DOHH2 (cell line): Measurements from ENCODE around the gene LRRC4C.

Experiments used
- H3F3A ChIP-seq: fragments of 200-600 bp; sonication (generic), shearing (Covaris generic); 2 replicates; pipeline ENCODE4 v1.6.0; 2016; ENCODE audit warnings: antibody characterized with exemption, mild to moderate bottlenecking; ENCODE audit not compliant: control insufficient read depth, insufficient read depth
- H3K27ac ChIP-seq: fragments of 200-600 bp; sonication (generic); 2 replicates; pipeline ENCODE4 v1.5.1; 2014; ENCODE audit warnings: low read depth, mild to moderate bottlenecking, low read length, moderate library complexity
- H3K27me3 ChIP-seq: fragments of 200-600 bp; sonication (generic); 2 replicates; pipeline ENCODE4 v1.6.1; 2014; ENCODE audit warnings: mild to moderate bottlenecking, low read length, mixed read lengths; ENCODE audit not compliant: control insufficient read depth
- H3K36me3 ChIP-seq: fragments of 200-600 bp; sonication (generic); 2 replicates; pipeline ENCODE4 v1.6.1; 2014; ENCODE audit warnings: mild to moderate bottlenecking, low read length, moderate library complexity, mixed read lengths; ENCODE audit not compliant: control insufficient read depth
- H3K4me1 ChIP-seq: fragments of 200-600 bp; sonication (generic); 2 replicates; pipeline ENCODE4 v1.6.1; 2014; ENCODE audit warnings: mild to moderate bottlenecking, low read length, mixed read lengths; ENCODE audit not compliant: control insufficient read depth
- H3K4me2 ChIP-seq: fragments of 200-600 bp; sonication (generic); 2 replicates; pipeline ENCODE4 v1.6.0; 2014; ENCODE audit warnings: mild to moderate bottlenecking, low read length, moderate library complexity
- H3K4me3 ChIP-seq: fragments of 200-600 bp; sonication (generic); 2 replicates; pipeline ENCODE4 v1.5.1; 2014; ENCODE audit warnings: mild to moderate bottlenecking, low read length, mixed read lengths
- H3K79me2 ChIP-seq: fragments of 200-600 bp; sonication (generic); 2 replicates; pipeline ENCODE4 v1.6.1; 2014; ENCODE audit warnings: mild to moderate bottlenecking, low read length, mixed read lengths; ENCODE audit not compliant: control insufficient read depth
- H3K9me2 ChIP-seq: fragments of 200-600 bp; sonication (generic); replicated peaks from 2 replicates; pipeline ENCODE4 v1.6.1; 2014; ENCODE audit warnings: mild to moderate bottlenecking, low read length, mixed read lengths; ENCODE audit not compliant: control insufficient read depth
- H3K9me3 ChIP-seq: fragments of 200-600 bp; sonication (generic); 2 replicates; pipeline ENCODE4 v1.6.1; 2014; ENCODE audit warnings: antibody characterized with exemption, low read length, mixed read lengths; ENCODE audit not compliant: control insufficient read depth, insufficient read depth
- H4K20me1 ChIP-seq: fragments of 200-600 bp; sonication (generic); 2 replicates; pipeline ENCODE4 v1.6.0; 2014; ENCODE audit warnings: low read depth, mild to moderate bottlenecking, antibody characterized with exemption, low read length, moderate library complexity; ENCODE audit not compliant: control insufficient read depth, insufficient read depth
- EZH2phosphoT487 ChIP-seq: fragments of 200-600 bp; sonication (generic); IDR thresholded peaks from 2 replicates; pipeline ENCODE4 v1.6.1; 2017; ENCODE audit warnings: borderline replicate concordance, mild to moderate bottlenecking, antibody characterized with exemption, low read length, moderate library complexity, mixed read lengths
- TF ChIP-seq, protein P1 (sequence below): fragments of 200-600 bp; sonication (generic); IDR thresholded peaks from one replicate; pipeline ENCODE4 v1.5.1; 2014; ENCODE audit warnings: antibody characterized with exemption, mild to moderate bottlenecking, low read depth, low read length; ENCODE audit not compliant: poor library complexity, severe bottlenecking

Gene LRRC4C

DNA sequence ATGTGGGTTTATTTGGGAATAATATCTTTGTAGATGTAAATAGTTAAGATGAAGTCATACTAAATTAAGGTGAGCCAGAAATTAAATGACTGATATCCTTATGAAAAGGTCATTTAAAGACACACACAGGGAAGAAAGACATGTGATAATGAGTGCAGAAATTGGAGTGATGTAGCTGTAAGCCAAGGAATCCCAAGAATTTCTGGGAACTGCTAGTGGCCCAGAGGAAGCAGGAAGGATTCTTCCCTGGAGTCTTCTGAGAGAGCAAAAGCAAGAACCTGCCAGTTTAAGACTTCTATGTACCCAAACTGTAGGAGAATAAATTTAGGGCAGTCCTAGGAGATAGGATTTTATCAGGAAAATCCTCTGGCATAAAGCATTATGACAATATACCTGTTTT lies 66.9 kb downstream of the LRRC4C start:
- no peaks in the 10 kb centered on the region for H3K4me1 ChIP-seq
- H3K36me3 ChIP-seq: no peaks in the 10 kb centered on the region
- H3K4me2 ChIP-seq: no peak overlapping the region
- H3K9me3 ChIP-seq: no peaks in the 10 kb centered on the region
- no peak overlapping the region for H3K27ac ChIP-seq
- no peaks in the 10 kb centered on the region for H3K9me2 ChIP-seq
- no peaks in the 10 kb centered on the region for H4K20me1 ChIP-seq
- no peaks in the 10 kb centered on the region for H3F3A ChIP-seq
- no peaks in the 10 kb centered on the region for H3K27me3 ChIP-seq
- H3K4me3 ChIP-seq: no peak overlapping the region
- no peaks in the 10 kb centered on the region for H3K79me2 ChIP-seq
- no peak for TF ChIP-seq EZH2phosphoT487
- TF ChIP-seq, protein P1, sequence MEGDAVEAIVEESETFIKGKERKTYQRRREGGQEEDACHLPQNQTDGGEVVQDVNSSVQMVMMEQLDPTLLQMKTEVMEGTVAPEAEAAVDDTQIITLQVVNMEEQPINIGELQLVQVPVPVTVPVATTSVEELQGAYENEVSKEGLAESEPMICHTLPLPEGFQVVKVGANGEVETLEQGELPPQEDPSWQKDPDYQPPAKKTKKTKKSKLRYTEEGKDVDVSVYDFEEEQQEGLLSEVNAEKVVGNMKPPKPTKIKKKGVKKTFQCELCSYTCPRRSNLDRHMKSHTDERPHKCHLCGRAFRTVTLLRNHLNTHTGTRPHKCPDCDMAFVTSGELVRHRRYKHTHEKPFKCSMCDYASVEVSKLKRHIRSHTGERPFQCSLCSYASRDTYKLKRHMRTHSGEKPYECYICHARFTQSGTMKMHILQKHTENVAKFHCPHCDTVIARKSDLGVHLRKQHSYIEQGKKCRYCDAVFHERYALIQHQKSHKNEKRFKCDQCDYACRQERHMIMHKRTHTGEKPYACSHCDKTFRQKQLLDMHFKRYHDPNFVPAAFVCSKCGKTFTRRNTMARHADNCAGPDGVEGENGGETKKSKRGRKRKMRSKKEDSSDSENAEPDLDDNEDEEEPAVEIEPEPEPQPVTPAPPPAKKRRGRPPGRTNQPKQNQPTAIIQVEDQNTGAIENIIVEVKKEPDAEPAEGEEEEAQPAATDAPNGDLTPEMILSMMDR: no peak

DNA sequence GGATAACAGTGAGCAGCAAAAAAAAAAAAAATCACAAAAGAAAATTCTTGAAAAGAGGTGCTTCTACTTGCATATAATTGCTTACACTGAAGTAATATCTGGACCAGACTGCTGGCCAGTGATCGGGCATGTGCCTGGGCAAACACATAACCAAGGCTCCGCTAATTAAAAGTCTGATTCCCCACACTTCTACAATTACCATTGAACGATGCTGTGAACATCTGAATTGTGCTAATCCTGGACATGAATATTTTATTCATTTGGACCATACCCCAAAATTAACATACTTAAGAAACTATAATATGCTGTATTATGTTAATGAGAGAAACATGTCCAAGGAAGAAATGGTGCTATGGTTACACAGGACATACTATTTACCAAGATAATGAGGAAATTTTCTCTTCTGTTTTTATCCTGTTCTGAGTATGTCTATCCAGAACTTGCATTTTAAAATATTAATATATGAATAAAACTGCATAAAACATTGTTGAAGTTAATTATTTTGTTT lies 69.8 kb downstream of the LRRC4C start:
- Histone ChIP-seq H3K27ac (no peak overlapping the region), H3K4me3 (no peak overlapping the region), H3K36me3 (no peaks in the 10 kb centered on the region), H3K27me3 (no peaks in the 10 kb centered on the region), H3K9me3 (no peaks in the 10 kb centered on the region), H3F3A (no peaks in the 10 kb centered on the region), H3K9me2 (no peaks in the 10 kb centered on the region), H3K4me1 (no peaks in the 10 kb centered on the region), H4K20me1 (no peaks in the 10 kb centered on the region), H3K79me2 (no peaks in the 10 kb centered on the region), H3K4me2 (no peak overlapping the region)
- TF ChIP-seq, protein P1: no peak
- no peak for TF ChIP-seq EZH2phosphoT487

DNA sequence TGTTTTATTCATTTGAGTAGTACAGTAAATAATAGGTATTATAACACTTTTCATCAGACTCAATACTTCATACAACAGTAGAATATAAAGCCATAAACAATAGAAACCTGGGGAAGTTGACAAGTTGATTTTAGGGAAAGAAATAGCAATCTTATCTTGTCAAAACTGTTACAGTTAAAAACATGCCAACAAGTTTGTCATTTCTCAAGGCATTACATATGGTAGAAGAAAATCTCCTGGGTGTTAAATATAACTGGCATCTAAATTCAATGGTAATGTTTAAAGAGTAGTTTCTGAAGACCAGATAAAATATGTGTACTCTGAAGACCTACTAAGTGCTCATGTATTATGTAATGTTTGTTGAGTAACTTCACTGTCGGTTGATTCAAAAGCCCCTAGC lies 75.1 kb downstream of the LRRC4C start:
- H3K79me2 ChIP-seq: no peaks in the 10 kb centered on the region
- H3K9me2 ChIP-seq: no peaks in the 10 kb centered on the region
- H3K27me3 ChIP-seq: no peaks in the 10 kb centered on the region
- H3K27ac ChIP-seq: no peak overlapping the region
- no peak overlapping the region for H3K4me3 ChIP-seq
- H3K9me3 ChIP-seq: no peaks in the 10 kb centered on the region
- TF ChIP-seq EZH2phosphoT487: no peak
- TF ChIP-seq, protein P1: no peak
- no peaks in the 10 kb centered on the region for H3K4me1 ChIP-seq
- no peak overlapping the region for H3K4me2 ChIP-seq
- no peaks in the 10 kb centered on the region for H3K36me3 ChIP-seq
- H3F3A ChIP-seq: no peaks in the 10 kb centered on the region
- no peaks in the 10 kb centered on the region for H4K20me1 ChIP-seq
